ELF-1 (cell line): ENCODE measurements around the gene SEC14L6.
"Not testable (repeated sequence)": the region's sequence is repeated elsewhere in the genome, so short reads cannot be mapped to it uniquely, and the experiment has no call there.

Experiments
- DNase-seq: peaks from one replicate; pipeline ENCODE4 v3.0.0-alpha.2; 2016; ENCODE audit warnings: low read depth, low spot score

The SEC14L6 gene

GRCh38 chr22:30546616-30547015 is at the start of gene SEC14L6:
Gene SEC14L6, minus strand, starts transcription at chr22:30546741. Its CDS starts 59 bp downstream, at chr22:30546682.
- DNase-seq = no peak

DNA sequence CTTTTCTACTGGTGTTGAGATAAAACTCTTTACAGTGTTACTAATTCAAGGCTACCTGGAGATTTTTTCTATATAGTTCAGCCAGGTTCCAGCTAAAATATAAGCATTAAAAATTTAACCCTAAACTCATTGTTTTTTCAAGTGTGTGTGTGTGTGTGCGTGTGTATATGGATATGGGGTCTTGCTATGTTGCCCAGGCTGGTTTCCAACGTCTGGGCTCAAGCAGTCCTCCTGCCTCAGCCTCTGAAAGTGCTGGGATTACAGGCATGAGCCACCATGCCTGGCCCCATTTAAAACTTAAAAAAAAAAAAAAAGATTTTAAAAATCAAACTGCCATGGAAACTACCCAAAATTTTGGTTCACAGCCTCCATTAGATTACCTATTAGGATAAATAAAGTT is 49.7 kb upstream of the SEC14L6 start:
- DNase-seq = no peak

DNA sequence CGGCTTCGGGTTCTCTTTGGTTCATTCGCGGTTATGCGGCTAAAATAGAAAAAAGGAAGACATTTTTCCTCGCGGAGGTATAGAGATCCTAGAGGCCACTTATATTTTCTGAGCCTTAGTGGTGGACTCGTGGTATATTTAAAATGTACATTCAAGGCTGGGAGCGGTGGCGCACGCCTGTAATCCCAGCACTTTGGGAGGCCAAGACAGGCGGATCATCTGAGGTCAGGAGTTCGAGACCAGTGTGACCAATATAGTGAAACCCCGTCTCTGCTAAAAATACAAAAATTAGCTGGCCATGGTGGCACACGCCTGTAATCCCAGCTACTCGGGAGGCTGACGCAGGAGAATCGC is 45.8 kb upstream of the SEC14L6 start:
- not testable (repeated sequence) for DNase-seq

DNA sequence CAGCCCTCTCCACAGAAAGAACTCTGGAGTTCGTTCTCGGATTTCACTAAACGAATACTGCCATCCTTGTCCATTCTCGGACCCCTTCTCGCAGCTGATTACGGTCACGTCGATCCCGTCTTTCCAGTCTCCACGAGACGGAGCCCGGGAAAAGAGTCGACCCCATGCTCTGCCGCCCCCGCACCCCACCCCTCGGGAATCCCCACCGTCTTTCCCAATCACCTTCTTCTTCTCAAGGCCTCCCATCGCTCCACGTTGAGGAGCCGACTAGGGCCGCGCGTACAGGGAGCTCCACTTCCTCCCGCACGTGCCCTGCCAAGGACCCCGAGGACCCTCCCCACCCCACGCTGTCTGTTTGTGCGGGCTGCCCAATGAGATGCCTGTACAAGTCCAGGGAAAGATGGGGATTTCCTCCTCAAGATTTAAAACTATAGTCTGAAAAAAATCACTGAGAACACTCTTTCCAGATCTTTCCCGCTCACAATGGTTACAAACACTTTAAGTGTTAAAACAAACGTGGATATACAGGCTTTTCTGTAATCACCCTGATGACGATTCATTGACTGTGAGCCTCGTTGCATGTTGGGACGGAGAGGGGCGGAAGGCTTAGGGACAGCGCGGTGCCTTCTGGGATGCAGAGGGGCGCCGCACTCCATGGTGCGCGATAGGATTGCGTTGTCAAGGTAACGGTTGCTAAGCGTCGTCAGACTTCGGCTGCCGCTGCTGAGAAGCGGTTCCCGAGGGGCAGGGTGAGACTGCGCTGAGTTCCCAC is 45.2 kb upstream of the SEC14L6 start, which contains the start of gene PES1:
PES1 (minus strand) TSS at position 323 of the 772 bp plus-strand sequence; CDS start at position 246, 77 bp downstream.
- DNase-seq = peak; percentile 99

- DNase-seq = no peak
Observed at GRCh38 chr22:30591191-30591587, 44.6 kb upstream of the SEC14L6 start.

DNA sequence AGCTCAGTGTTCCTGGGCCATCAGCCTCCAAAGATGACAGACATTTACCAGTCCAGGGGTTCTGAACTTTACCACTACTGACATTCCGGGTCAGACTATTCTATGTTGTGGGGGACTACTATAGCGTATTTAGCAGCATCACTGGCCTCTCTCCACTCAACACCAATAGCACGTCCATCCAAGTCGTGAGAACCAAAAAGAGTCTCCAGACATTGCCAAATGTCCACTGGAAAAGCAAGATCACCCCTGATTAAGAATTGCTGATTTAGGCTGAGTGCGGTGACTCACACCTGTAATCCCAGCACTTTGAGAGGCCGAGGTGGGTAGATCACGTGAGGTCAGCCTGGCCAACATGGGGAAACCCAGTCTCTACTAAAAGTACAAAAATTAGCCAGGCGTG is 39.9 kb upstream of the SEC14L6 start:
- DNase-seq = no peak

GRCh38 chr22:30584441-30584840 is 37.9 kb upstream of the SEC14L6 start:
- DNase-seq = no peak

- DNase-seq = peak; percentile 47
Observed at GRCh38 chr22:30582788-30583545, 36.4 kb upstream of the SEC14L6 start.

DNA sequence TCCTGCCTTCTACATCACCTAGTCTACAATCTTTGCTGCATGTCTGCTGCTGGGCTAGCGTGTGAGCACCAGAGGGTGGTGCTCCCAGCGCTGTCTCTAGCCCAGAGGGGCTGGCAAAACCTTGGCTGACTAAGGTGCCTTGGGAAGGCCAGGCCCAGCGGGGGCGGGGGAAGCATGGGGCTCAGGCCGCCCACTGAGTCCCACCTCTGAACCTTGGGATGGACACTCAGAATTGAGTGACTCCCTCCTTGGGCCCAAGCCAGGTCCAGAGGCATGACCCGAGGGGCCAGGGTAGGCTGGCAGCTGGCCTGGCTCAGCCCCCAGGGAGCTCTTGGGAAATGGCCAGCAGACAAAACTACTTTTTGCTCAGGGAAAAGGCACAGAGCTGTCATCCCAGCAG is 35.5 kb upstream of the SEC14L6 start:
- no peak for DNase-seq

GRCh38 chr22:30580896-30581295 is 34.4 kb upstream of the SEC14L6 start:
- no peak for DNase-seq

GRCh38 chr22:30578481-30578880 is 31.9 kb upstream of the SEC14L6 start:
- DNase-seq = no peak

GRCh38 chr22:30575859-30576258 is 29.3 kb upstream of the SEC14L6 start:
- no peak for DNase-seq

DNA sequence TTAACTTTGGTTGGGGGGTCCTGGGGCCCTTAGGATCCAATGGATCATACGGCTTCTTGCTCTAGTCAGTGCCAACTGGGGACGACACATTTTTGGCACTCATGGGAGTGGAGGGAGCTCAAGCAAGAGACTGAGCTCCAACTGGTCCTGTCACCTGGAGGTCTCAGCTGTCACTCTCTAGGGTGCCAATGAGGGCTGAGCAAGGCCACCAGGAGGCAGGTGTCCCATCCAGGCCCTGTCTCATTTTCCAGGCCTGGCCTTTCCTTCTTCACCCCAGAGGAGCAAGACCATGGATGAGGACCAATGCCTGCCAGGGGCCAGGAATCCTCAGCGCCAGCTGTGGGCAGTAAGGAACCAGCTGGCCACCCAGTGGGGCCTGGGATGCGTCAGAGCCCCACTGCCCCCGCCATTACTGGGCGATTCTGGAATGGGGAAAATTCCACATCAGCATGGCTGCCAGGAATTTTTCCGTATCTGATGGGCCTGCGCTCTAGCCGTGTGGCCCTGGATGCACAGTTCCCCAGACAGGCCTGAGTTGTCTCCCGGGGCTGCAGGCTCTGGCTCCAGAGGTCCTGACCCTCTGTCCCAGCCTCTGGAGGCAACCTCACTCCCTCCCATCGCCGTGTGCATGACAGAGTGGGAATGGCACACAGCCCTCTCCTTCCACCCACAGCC is 28.6 kb upstream of the SEC14L6 start:
- DNase-seq = peak; percentile 52

- no peak for DNase-seq
Observed at GRCh38 chr22:30574095-30574981, 27.8 kb upstream of the SEC14L6 start, which contains the start of gene GAL3ST1. Gene GAL3ST1, minus strand, starts transcription at chr22:30574665. Its CDS starts 17,273 bp downstream, at chr22:30557392.

DNA sequence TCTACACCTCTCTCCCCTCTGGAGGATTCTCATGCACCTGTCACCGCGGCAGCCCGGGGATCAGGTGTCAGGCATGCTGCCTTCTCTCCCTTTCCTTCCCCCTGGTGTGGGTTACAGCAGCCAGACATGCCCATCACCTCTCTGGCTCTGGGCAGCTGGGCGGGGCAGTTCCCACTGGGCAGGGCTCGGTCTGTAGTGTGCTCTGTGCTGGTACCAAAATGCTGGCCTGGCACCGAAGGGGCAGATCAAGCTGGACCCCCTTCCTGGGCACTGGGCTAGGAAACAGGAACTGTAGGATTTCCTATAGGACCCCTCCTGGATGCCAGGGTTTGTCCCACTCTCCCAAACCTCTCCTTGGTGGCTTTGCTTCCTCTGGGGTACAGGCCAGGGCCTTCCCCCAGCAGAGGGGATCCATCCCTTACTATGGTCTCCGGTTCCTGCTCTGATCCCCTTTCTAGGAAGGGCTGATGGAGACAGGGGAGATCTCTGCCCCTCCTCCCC is 27.1 kb upstream of the SEC14L6 start:
- DNase-seq = no peak

DNA sequence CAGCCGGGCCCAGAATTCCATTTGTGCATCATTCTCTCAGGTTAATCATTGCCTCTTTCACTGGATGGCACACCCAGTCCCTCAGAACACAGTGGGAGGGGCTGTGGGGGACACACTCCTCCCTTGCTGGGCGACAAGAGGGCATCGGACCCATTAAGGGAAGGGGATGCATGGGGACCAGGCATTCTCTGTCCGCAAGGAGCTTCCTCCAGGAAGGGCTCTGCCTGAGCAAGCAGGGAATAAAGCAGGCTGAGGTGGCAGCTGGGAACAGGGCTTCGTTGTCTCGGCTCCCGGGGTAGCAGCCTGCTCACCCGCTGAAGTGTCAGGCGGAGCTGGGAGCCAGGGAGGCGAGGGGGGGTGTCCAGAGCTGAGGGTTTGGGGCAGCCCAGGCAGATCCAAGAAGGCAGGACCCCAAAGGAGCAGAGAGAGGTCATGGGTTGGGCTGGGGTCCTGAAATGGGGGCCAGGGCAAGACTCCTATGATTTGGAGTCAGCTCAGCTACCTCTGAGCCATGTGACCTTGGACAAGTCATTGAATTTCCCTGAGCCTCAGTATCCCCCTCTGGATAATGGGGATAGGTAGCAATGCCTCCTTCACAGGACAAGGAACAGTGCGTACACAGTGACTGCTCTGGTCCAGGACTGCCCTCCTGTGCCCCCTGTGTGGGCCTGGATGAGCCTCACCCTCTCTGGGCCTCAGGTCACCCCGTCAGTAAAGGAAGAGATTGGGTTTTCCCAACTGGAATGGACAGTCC is 26.5 kb upstream of the SEC14L6 start:
- DNase-seq = no peak

GRCh38 chr22:30572210-30572609 is 25.7 kb upstream of the SEC14L6 start:
- DNase-seq = no peak

GRCh38 chr22:30569674-30570202 is 23.2 kb upstream of the SEC14L6 start:
- no peak for DNase-seq

DNA sequence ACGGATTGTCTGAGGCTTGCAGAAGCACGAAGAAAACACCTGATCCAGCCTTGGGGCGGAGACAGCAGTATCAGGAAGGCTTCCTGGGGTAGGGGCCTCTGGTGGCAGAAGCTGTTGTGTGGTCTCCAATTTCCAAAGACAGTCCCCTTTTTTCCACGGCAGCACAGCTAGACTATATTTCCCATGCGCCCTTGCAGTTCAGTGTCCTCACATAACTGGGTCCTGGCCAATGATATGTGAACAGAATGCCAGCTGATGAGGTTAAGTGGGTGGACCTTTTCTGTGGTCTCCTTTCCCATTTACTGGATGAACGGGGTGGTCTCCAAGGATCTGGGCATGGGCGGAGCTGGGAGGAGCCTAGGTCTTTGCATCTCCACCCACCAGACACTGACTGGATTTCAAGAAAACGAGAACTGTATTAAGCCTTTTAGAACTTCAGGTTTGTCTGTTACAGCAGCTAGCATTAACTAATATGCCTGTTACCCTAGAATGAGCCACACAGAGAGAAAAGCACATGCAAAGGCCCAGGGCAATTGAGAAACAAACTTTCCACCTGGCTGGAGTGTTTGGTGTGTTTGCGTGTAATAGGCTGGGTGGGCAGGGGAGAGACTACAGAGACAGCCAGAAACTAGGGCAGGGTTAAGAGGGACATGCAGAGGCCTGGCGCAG is 21.7 kb upstream of the SEC14L6 start:
- peak; percentile 66 for DNase-seq
